HG03342 (cell line): ENCODE measurements around the gene DAPK1.

Experiments used
- ATAC-seq: cut with Tn5 transposase; IDR thresholded peaks from one replicate; pipeline ENCODE4 v1.9.1; 2021; ENCODE audit warnings: mild to moderate bottlenecking, moderate library complexity; ENCODE audit not compliant: unreplicated experiment

The DAPK1 gene

DNA sequence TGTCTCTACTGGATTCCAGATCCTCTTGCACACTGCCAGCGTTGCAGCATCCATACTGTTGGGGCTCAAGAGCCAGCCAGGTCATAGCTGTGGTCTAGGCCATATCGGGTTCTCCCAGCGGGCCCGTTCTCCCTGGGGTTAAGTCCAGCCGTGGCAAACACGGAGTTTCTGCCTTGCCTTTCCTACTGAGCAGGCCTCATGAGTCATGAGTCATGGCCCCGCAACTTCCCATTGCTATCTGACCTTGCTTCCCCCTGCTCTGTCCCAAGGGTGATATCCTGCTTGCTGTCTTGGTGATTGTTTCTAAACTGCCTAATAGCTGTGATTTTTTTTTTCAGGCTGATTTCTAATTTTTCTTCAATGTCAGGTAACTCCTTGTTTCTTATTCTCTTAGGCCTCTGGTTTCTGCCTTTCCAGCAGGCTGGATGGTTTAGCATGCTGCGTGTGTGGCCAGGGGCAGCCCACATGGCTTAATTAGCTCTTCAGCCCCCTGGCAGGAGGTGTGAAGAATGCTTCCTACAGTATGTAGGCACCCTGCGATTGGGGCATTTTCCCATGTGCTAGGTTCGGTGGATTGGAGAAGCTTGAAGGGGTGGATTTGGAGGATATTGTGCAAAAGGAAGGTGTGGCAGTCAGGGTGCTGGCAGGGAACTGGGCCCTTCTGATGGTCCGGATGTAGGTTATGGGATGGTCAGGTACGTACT, 18.7 kb downstream of the DAPK1 start:
- no peak for ATAC-seq

DNA sequence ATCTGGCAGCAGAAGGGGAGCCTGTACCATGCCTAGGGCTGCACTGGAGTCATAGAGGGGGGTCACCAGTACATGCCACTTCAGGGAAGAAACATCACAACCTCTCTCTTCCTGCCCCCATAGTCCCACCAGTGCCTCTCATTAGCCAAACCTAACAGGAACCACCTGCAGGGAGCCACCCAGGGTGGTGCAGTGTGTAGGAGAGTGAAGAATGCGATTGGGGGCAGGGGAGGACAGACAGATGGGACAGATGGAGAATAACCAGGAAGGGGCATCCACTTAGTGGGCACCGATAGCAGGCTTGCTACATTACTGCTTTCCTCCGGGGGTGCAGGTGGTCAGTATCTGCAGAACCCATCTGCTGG, 19.2 kb downstream of the DAPK1 start:
- ATAC-seq: no peak

DNA sequence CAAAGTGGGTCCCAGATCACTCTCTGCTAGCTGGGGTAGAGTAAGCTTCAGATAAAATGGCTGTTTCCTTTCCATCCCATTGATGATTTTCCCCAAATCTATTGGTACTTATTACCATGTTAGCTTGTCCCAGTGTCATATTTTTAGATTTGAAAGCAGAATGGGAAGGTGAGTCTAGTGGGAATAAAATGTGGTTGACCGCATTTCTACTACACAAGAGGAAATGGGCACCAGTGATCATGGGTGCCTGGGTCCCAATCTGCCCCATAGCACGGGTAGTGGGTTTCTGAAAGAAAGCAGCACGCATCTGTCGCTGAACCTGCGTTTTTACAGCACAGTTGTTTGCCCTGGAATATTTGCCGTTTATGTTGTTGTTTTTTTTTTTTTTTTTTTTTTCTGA, 20.1 kb downstream of the DAPK1 start:
- no peak for ATAC-seq

DNA sequence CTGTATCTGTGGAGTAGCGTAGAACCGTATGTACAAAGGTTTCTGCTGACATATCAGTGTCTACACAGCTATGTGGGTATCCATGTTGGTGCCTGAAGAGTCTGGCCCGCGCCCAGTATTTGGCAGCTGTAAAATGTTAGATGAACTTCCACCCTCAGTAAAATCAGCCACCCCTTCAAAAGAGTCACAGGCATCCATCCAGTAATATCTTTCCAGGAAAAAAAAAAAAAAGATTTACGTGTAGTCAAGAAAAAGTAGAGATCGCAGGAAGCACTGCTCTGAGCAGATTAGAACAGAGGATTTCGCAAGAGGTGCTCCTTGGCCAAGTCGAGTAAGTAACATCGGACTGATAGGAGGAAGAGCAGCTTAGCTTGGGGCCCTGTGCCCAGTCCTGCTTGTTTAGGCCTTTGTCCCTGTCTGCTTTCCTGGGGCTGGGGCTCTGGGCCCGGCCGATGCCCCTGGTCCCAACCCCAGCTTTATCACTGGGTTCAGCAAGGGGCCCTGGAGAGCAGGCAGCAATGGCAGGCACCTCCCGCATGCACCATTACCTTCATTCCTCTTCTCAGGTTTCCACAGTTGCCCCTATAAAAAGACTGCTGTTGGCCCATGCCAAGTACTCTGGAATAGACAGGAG, 21.2 kb downstream of the DAPK1 start:
- ATAC-seq: no peak

DNA sequence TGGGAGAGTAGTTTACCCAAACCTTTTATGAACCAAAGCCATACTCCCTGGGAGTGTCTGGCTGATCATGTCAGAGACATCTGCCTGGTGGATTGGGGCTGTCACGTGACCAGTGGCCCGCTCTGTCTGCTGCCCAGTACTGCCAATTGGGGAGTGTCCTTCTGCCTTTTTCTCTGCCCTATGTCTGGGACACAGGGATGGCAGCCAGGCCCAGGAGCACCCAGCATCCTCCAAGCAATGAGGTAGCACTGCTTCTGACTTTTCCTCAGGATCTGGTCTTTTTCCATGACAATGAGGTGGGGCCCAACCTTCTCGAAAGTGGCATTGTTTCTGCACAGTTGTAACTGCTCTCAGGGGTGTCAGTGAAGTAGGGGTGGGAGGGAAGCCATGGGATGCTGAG, 21.8 kb downstream of the DAPK1 start:
- no peak for ATAC-seq

DNA sequence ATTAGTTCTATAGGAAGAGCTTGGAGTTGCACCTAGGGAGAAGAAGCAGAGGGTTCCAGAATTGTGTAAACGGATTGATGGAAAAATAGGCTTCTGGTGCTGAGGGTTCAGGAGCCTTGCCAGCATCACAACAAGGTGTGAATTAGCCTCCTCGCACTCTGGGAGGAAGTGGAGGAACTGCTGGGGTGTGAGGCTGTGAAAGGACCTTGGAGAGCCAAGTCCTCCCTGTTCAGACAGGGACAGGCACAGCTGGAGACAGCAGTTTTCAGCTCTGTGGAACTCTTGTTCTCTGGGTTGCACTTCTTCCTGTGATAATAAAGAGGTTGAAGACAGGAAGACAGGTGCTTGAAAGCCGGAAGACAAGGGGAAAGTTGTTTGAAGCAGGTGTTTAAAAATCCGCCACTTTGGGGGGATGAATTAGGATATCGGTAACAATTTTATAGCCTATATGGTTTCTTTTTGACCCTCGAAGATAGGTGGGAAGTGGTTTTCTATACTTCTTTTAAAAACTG, 22.6 kb downstream of the DAPK1 start:
- ATAC-seq: no peak

DNA sequence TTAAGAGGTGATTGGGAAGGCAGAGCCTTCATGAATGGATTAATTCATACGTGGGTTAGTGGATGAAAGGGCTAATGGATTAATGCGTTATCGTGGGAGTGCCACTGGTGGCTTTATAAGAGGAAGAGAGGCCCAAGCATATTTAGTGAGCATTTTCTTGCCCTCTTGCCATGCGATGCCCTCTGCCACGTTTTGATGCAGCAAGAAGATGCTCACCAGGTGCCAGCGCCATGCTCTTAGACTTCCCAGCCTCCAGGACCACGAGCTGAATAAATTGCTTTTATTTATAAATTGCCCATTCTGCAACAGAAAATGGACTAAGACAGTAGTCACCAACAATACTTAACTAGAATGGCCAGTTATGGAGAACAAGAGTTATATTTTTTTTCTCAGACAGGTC, 24.2 kb downstream of the DAPK1 start:
- ATAC-seq: no peak

DNA sequence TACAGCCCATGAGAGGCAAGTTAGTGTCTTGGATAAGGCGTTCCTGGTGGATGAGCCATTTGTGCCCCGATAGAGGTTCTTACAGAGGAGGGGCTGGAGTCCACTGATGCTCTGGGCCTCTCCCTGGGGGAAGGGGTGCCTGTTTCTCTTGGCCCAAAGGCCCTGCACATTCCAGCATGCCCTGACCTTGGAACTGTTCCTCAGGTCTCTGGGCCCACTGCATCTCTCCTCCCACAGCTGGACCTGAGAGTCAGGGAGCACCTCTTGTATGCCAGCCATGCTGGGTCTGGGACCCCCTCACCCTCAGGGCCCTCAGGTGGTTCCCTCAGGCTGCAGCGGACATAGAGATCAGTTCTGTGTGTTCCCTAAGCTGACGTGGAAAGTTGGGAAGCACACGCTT, 26.4 kb downstream of the DAPK1 start:
- no peak for ATAC-seq

DNA sequence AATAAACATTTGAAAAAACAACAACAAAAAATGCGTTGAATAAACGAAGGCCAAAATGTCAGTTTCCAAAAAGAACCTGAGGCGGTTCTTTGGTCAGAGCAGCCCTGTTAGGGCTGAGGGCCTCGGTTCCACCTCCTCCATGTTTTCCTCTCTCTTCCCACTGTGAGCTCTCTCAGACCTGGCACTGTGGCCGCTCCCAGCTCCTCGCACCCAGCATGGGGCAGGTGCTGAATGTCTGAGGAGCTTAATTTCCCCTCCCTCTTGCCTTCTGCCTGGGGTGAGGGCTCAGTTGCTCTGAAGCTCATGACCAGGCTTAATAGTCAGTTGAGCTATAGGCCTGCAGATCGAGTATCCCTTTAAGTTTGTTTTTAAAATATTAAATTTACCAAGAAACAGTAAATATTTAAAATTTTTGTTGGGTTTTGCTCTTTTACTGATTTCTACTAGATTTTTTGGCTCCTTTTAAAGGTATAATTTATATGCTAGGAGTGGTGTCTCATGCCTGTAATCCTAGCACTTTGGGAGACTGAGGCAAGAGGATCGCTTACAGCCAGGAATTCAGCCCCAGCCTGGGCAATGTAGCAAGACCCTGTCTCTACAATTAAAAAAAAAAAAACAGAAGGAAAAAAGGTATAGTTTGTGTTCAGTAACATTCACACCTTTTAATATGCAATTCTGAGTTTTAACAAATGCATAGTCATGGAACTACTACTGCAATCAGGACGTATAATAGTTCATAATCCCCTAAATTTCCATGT, 28.1 kb downstream of the DAPK1 start:
- no peak for ATAC-seq

DNA sequence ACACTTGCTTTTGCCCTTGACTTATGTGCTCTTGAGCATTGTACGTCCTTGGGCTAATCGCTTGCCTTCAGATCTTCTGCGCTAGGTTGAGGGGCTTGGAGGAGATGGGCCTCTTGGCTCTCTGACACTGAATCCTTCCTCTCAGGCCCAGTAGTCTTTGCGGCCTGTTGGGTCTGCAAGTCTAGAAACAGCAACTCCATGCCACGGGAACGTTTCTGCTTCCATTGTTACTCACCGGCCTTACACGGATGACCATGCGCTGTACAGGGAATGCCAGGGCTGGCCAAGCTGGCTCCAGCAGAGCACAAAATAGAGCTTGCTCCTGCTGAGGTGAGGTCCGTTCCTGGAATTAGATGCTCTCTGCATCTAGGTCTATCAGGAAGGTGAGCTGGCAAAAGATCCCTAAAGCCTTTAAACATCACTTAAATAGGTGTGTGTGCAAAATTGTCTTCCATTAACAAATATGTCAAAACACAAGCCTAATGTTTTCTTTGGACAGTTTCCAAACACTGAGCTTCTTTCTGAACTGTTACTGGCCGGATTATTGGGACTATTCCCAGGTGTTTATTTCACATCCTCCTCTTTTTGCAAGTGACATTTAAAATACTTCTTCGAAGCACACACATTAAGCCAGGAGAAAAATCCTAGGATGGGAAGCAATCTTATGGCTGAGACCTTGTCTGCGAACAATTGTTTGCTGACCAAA, 29.7 kb downstream of the DAPK1 start:
- ATAC-seq: no peak

DNA sequence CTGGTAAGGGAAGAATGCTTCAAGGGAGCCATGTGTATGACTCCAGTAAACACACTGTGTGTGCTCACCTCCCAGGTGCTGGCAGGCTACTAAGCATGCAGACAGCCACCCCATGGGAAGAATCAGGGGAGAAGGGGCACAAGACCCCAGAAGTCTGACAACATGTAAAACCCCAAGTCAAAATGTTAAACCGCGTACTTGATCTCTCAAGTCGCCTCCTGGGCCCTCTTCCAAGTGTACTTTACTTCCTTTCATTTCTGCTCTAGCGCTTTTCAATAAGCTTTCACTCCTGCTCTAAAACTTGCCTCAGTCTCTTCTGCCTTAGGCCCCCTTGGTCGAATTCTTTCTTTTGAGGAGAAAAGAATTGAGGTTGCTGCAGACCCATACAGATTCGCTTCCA, 31.3 kb downstream of the DAPK1 start:
- no peak for ATAC-seq

DNA sequence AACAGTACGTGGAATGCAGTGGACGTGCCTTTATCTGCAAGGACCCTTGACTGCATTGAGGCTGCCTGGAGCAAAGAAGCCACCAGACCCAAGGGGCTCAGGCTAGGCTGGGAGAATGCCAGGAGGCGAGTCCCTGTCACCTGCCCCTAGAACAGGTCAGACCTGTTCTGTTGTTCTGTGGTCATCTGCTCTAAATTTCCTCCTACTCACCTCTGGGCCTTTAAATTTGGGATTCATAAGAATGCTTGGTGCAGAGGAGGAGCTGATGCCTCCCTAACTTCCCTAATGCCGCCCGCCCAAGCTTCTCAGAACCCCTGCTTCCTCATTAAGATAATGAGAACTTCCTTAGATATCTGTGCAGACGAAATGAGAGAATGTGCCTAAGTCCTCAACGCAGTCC, 32.0 kb downstream of the DAPK1 start:
- no peak for ATAC-seq

DNA sequence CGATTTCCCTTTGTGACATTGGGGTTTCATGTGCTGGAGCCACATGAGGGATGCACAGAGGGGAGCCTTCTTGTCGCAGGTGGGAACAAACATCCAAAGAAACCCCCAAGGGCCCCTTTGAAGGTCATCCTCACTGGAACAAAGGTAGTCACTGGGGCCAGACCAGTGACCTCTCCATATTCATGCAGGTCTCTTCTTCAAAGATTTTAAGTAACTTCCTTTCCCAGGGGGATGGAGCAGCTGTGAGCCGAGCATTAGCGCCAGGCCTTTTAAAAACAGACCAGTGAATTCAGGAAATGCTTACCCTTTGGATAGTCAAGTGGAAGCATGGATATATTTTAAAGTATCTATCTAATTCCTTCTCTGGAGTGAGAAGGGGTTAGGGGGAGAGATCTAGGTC, 33.0 kb downstream of the DAPK1 start:
- no peak for ATAC-seq

DNA sequence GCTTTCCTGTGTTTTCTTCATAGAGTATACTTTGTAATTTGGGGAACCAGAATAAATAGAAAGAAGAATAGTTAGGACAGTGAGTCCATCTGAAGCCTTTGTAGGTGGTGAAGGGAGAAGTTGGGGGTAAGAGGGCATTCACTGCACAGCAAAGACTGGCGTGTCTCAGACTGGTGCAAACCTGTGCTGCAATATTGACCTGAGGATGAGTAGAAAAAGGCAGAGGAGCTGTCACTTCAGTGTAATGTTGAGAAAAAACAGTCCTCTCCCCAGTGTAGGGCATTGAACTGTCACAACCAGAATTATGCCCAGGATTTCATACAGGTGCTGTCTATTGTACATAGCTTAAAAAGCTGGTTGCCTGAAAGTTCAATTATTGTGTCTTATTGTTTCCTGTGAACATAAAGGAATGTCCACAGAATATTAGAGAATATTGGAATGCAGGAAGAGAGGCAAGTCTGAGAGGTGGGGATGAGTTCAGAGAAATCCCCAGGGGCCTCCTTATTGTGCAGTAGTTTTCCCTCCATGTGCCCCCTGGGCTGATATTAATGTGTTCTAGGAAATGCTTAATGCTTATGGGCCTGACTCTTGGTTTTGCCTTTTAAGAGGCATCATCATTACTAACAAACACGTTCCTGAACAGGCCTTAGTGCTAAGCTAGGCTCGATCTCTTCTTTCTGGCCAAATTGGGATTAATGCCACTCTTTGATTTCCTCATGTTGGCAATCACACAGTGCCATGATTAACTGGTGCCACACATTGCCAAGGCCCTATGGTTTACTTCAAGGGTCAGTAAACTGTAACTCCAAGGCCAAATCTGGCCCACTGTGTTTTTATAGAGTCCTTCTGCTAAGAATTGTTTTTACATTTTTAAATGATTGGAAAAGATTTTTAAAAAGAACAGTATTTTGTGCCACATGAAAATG, 34.0 kb downstream of the DAPK1 start:
- no peak for ATAC-seq

DNA sequence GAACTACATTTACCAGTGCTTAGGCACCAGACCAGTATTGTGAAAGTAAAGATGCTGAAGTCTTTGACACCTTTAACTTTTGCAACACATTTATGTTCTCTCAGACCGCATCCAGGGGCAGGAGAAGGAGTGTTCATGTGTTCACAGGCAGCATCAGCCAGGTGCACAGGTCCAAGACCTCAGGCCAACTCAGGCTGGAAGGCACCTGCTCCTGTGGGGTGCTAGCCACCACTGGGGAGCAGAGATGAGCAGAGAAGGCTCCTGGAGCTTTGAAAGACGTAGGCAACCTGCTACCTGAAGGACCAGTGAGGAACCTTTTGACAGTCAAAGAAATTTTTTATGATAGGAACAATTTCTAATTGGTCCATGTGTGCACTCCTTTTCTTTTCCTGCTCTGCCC, 35.6 kb downstream of the DAPK1 start:
- no peak for ATAC-seq

DNA sequence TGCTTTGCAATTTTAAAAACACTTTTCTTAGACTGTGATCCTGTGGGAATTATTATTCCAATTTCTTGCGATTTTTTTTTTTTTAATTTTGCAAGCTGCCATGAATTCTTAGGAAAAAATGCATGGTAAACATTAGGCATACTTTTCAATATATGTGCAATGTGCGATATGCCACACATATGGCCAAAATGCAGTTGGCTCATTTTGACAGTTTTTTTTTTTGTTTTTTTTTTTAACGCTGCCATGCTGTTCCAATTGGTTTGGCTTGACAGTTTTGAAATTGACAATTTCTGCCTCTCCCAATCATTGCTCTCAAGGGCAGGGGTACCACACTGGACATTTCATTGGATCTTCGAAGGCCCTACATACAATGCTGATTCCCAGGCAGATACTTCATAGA, 36.4 kb downstream of the DAPK1 start:
- no peak for ATAC-seq

DNA sequence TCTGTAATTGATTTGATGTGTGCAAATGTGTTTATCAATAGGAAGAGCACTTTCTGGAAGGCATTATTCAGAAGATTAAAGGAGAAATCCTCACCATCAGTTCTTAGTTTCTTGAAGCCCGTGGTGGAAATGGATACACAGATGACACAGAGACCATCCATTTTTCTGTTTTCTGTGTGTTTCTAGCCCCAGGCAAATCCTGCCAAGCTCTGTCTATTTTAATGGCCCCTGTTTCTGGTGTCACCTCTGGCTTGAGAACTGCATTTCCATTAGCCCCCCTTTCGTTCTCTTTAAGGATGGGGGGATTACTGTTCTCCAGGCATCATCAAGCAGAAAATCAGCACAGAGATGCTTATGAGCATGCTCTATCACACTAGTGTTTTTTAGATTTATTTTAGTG, 37.3 kb downstream of the DAPK1 start:
- no peak for ATAC-seq

DNA sequence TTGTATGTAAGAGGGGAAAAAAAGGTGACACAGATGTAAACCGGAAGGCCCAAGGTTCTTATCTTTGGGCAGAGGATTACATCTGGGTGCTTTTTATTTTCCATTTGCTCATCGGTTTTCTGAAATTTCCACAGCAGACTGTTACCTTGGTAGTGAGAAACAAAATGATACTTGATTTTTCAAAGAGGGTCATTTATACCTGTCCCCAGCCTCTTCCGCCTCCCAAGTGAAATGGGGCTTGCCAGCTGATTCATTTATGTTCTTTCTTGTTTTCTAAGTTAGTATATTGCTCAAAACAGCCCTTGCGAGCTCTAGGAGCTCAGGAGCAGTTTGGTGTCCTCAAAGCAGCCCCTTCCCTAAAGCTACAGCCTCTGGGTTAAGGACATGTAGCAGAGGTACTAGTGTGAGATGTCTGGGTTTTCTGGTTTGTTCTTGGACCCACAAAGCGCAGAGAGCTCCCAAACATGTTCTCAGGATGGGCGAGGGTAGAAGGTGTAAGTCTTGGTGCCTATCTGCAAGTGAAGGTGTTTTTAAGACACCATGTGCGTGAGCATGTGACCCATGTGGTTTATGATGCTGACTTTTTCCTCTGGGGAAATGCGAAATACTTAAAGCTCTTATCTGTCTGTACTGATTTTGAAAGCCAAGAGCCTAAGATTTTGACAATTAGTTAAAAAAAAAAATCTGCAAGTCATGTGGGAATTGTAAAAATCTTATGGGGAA, 38.3 kb downstream of the DAPK1 start:
- ATAC-seq: peak; percentile 84

DNA sequence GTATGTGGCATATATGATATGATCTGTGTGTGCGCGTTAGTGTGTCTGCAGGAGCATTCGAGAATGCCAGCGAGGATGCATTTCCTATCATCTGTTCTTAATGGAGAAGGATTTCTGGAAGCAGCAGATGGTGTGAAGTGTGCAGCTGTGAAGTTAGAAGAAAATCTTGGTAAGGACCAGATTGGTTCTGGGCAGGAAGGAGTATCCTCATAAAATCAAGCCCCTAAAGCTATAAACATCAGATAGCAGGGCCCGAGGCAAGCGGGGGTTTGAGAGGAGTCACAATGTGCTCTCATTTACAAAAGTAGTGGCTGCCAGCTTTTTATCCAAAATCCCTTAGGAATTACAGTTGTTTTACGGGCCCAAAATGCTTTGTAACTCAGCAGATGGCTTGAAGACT, 40.0 kb downstream of the DAPK1 start:
- ATAC-seq: no peak
